Activated gamma-delta T cell treated with Interleukin-2 at 50 U/mL for 16 hours (primary cell): ENCODE measurements around the gene CCL17.

Source experiments
- DNase-seq: peaks from one replicate; pipeline ENCODE4 v3.0.0-alpha.2; 2020

Gene CCL17

GRCh38 chr16:57401943-57402640 is 2.5 kb upstream of the CCL17 start:
- no peak for DNase-seq

DNA sequence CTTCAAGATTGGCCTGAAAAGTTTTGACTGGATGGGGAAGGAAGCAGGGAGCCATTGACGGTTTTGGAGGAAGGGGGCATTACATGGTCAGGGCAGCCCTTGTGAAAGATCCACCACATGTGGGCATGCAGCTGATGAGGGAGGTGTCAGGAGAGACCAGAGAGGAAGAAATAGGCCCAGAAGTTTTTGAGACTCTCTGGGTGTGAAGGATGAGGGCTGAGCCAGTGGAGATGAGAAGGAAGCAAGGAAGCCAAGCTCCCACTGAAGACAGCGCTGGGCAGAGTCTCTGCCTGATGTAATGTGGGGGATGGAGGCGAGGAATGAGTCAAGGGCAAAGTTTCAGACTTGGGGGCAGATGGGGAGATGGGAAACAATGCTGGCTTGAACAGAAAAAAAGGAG is 530 bp downstream of the CCL17 start:
- DNase-seq, result no peak

DNA sequence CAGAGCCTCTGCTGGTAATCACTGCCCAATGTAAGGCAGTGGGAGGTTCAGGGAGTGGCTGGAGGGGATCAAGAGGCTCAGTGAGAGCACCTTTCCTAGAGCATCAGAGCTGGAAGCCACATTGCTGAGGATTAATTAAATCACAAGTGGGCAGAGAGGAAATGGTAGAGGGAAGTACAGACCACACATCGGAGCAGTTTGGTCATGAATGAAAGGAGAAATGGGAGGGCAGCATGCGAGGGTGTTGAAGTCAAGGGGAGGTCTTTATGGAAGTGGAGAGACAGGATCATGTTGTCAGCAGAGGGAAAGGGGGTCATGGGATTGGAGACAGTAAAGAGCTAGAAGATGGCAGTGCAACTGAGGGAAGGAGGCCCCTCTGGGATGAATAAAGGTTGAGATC is 2.3 kb downstream of the CCL17 start:
- DNase-seq, result no peak

DNA sequence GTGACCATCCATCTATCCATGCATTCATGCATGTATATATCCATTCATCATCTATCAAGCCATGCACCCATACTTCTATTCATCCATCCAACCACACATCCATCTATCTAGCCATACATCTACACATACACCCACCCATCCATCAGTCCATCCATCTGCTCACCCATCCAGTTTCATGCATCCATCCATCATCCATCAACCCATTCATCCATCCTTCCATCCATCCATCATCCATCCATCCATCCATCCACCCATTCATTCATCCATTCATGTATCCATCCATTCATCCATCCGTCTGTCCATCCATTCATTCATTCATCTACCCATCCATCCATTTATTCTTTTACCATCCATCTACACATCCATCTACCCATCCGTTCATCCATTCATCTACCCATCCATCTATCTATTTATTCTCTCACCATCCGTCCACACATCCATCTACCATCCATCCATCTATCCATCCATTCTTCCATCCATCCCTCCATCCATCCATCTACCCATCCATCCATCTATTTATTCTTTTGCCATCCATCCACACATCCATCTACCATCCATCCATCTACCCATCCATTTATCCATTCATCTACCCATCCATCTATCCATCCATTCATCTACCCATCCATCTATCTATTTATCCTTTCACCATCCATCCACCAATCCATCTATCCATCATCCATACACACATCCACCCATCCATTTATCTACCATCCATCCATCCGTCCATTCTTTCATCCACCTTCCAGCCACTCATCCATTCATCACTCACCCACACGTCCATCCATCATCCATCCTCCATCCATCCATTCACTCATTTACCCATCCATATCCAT is 3.2 kb downstream of the CCL17 start:
- no peak for DNase-seq

GRCh38 chr16:57409065-57409464 is 4.5 kb downstream of the CCL17 start:
- DNase-seq, result no peak

- DNase-seq, result no peak
These were observed 5.5 kb downstream of the CCL17 start for GRCh38 chr16:57409870-57410587.

- DNase-seq, result no peak
These were observed 6.9 kb downstream of the CCL17 start for GRCh38 chr16:57411362-57411976.

DNA sequence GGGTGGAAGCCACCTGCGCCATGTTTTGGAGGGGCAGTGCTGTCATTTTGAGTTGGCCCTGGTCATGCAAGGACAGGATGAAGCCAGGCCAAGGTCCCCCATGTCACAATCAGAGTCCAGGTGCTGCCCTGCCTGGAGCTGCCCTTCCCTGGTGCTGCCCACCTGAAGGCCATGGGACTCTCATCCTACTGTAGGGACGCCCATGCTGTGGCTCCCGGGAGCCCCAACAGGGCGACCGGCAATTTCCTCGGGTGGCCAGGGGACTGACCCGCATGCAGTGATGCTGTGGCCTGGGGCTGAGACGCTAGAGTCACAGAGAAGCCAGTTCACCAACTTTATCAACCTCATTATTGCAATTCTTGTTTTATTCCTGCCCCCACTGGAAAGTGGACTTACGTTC is 8.0 kb downstream of the CCL17 start:
- no peak for DNase-seq

DNA sequence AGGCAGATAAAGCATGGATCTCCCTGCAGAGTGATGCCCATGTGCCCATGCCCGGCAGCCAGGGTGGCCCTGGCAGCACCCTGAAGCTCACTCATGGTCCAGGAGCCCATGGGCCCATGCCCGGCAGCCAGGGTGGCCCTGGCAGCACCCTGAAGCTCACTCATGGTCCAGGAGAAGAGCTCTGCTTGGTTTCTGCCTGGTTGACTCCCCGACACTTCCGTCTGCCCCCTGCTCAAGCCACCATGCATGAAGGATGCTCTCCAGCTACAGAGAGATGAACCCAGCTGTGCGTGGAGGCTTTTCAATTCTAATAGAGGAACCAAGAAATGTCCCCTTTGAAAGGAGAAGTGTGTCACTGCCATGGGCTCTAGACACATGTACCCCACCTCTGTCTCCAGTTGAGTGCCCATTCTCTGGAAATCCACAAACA is 8.7 kb downstream of the CCL17 start:
- DNase-seq, result no peak

- DNase-seq, result no peak
These were observed 9.2 kb downstream of the CCL17 start for GRCh38 chr16:57413733-57414132.

GRCh38 chr16:57416084-57416483 is 11.5 kb downstream of the CCL17 start:
- no peak for DNase-seq

DNA sequence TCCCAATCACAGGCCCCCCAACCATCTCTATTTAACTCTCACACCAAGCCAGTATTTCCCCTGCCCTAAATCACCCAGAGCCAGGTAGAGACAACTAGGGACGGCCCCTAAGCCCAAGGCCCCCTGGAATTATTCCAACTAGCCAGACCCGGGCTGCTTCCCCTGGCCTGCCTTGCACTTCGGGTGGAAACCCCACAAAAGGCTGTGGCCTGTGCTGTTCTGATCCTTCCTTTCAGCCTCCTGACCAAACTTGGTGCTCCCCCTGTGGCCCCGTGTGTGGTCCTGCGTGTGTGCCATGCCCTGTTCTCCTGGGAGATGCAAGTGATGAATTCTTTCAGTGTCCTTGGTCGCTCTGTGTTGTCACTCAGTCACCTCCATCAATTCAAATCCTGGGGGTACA is 14.9 kb downstream of the CCL17 start:
- DNase-seq, result no peak

GRCh38 chr16:57422026-57422944 is 17.7 kb downstream of the CCL17 start:
- DNase-seq, result no peak

DNA sequence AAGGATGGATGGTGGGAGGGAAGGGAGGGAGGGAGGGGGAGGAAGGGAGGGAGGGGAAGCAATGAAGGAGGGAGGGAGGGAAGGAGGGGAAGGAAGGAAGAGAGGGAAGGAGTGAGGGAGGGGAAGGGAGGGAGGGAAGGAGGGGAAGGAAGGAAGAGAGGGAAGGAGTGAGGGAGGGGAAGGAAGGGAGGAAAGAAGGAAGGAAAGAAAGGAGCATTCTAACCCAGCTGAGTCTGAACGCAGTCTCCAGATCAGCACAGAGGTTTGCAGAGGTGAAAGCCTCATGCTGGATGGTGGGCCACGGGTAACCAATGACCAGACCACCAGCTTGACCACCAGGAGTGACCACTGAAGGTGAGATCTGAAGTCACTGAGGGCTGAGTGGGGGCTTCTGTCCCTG is 18.6 kb downstream of the CCL17 start:
- no peak for DNase-seq

GRCh38 chr16:57424583-57424982 is 20.0 kb downstream of the CCL17 start:
- DNase-seq, result no peak

GRCh38 chr16:57426356-57426755 is 21.8 kb downstream of the CCL17 start:
- DNase-seq, result no peak

- no peak for DNase-seq
These were observed 22.7 kb downstream of the CCL17 start for GRCh38 chr16:57427307-57427706.

- no peak for DNase-seq
These were observed 23.3 kb downstream of the CCL17 start for GRCh38 chr16:57427824-57428223.

DNA sequence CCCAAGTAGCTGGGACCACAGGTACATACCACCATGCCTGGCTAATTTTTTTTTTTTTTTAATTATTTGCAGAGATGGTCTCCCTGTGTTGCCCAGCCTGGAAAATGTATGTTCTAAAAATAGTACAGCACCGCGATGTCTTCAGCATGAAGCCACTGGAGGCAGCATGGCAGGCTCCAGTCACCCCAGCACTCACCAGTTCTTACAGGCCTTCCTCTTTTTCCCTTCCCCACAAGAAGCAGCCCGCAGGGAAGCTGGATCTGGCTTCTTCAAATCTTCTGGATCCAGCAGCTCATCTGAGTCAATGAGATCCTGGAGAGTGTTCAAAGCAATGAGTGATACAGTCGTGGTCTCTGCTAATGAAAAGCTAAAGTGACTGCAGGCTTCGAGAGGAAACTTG is 26.4 kb downstream of the CCL17 start:
- no peak for DNase-seq

DNA sequence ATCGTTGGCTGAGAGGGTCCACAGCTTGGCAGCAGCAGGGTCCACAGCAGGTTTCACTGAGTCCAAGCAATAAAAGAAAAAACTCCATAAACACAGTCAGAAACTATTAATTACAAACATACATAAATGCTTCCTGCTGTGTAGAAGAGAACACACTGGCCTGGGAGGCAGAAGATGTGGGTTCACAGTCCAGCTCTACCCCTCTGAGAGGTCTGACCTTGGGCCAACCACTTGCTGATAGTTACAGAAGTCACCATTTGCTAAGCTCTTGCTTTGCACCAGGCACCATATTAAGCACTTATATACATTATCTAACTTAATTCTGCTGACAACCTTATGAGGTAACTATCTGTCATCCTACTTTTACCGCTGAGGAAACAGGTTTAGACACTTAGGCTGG is 27.9 kb downstream of the CCL17 start:
- DNase-seq, result no peak

DNA sequence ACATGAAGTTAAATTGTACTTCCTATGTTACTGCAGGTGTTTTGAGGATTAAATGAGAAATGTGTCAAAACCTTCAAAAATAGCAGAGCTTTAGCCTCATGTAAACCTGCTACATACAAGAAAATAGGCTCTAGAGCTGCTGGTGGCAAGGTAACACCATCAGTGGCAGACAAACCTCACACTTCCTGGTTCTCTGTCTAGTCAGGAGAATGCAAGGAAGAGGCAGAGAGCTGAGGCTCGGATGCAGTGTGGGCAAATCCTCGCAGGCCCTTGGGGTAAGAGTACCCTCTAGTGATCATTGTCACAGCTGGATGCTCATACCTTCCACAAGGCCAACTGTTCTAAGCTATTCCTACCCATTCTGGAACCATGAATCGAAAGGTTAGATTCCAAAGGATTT is 28.4 kb downstream of the CCL17 start:
- no peak for DNase-seq

GRCh38 chr16:57434003-57434402 is 29.4 kb downstream of the CCL17 start:
- no peak for DNase-seq
